Measurements from ENCODE around the gene ZNF473.
A peak's percentile ranks its signal among the peaks of the same experiment; 100 is the strongest.
"Not testable (repeated sequence)": the region's sequence is repeated elsewhere in the genome, so short reads cannot be mapped to it uniquely, and the experiment has no call there.

The ZNF473 gene

DNA sequence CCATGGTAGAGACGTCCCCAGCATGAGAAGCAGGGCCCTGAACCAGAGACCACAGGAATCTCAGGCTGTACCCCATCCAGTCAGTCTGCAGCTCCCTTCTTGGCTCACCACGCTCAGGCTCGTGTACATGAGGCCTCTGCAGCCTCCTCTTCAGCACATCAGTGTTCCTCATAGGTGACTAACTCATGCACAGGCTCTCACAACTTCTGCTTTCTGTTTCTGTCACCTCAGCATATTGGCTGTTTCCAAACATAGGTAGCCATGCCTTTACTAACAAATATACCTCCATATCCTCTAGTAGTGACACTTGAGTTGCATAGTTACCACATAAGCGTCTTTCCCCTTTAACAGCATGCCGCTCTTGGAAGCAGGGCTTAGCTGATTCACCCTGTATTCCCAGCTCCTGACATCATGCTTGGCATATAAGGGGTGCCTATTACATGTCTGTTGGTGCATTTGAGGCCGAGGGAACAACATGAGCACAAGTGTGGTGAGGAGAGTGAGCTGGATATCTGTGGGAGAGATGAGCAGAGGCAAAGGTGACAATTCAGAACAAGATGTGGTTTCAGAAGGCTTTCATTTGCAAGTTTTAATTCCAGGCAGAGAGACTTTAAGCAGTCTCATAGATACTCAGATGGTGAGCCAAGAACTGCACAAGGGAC lies 16.7 kb downstream of the ZNF473 start:
- no peak for DNase-seq (ENCODE audit: low spot score)
- in situ Hi-C loops (cut with MboI; ENCODE audit: low sequenced_read_pairs, unreplicated experiment), result no loop called here
- TF ChIP-seq, protein P1, sequence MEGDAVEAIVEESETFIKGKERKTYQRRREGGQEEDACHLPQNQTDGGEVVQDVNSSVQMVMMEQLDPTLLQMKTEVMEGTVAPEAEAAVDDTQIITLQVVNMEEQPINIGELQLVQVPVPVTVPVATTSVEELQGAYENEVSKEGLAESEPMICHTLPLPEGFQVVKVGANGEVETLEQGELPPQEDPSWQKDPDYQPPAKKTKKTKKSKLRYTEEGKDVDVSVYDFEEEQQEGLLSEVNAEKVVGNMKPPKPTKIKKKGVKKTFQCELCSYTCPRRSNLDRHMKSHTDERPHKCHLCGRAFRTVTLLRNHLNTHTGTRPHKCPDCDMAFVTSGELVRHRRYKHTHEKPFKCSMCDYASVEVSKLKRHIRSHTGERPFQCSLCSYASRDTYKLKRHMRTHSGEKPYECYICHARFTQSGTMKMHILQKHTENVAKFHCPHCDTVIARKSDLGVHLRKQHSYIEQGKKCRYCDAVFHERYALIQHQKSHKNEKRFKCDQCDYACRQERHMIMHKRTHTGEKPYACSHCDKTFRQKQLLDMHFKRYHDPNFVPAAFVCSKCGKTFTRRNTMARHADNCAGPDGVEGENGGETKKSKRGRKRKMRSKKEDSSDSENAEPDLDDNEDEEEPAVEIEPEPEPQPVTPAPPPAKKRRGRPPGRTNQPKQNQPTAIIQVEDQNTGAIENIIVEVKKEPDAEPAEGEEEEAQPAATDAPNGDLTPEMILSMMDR (IDR thresholded peaks at IDR 0.05; ENCODE audit: borderline replicate concordance, control extremely low read depth, extremely low read depth, insufficient read depth, missing control alignments), result no peak

DNA sequence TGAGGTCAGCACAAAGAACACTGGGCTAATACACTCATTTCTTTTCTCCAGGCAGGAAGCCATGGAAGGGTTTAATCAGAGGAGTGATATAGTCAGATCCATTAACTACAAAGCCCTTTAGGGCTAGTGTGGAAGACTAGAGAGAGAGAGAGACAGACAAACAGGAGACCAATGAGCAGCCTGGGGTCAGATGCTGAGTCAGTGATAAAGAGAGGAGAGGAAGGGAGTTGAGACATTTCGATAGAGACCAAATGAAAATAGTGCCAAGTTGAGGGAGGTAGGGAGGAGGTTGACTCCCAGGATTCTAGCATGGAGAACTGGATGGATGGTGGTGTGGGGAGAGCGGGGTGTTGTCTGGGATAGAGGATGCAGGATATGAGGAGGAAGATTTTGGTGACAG lies 18.2 kb downstream of the ZNF473 start:
- in situ Hi-C loops (cut with MboI; ENCODE audit: low sequenced_read_pairs, unreplicated experiment), result no loop called here
- TF ChIP-seq, protein P1 (IDR thresholded peaks at IDR 0.05; ENCODE audit: borderline replicate concordance, control extremely low read depth, extremely low read depth, insufficient read depth, missing control alignments), result no peak
- DNase-seq (ENCODE audit: low spot score), result no peak

DNA sequence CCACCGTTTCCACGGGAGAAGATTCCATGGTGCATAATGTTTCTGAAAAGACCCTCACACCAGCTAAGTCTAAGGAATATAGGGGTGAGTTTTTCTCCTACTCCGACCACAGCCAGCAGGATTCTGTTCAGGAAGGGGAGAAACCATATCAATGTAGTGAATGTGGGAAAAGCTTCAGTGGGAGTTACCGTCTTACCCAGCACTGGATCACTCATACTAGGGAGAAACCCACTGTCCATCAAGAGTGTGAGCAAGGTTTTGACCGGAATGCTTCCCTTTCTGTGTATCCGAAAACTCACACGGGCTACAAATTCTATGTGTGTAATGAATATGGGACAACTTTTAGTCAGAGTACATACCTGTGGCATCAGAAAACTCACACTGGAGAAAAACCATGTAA lies 19.1 kb downstream of the ZNF473 start:
- in situ Hi-C loops (cut with MboI; ENCODE audit: low sequenced_read_pairs, unreplicated experiment), result no loop called here
- DNase-seq (ENCODE audit: low spot score), result no peak

DNA sequence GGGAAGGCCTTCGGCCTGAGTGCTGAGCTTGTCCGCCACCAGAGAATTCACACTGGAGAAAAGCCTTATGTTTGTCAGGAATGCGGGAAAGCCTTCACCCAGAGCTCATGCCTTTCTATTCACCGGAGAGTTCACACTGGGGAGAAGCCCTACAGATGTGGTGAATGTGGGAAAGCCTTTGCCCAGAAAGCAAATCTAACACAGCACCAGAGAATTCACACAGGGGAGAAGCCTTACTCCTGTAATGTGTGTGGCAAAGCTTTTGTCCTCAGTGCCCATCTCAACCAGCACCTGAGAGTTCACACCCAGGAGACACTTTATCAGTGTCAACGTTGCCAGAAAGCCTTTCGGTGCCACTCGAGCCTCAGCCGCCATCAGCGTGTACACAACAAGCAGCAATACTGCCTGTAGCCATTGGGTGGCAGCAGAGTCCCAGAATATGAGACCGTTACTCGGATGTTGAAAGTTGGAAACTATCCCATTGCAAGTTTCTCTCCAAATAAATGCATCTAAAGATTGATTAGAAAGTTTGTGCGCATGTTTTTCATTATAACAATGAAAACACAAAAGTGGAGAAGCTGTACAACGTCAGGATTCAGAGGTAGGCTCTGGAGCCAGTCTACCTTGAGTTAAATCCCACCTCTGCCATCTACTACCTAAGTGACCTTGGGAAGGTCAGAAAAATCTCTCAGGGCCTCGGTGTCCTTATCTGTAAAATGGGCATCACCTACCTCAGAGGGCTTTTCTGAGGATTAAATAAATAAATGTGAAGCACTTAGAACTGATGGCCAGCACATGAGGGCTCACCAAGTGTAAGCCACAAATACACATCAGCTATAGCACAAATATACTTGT lies 21.1 kb downstream of the ZNF473 start:
- in situ Hi-C loops (cut with MboI; ENCODE audit: low sequenced_read_pairs, unreplicated experiment), result no loop called here
- TF ChIP-seq, protein P1 (IDR thresholded peaks at IDR 0.05; ENCODE audit: borderline replicate concordance, control extremely low read depth, extremely low read depth, insufficient read depth, missing control alignments), result peak; percentile 32
- DNase-seq (ENCODE audit: low spot score), result no peak

More for the DNA sequence above, 19.1 kb downstream of the ZNF473 start:
- TF ChIP-seq, protein P1 (IDR thresholded peaks at IDR 0.05; ENCODE audit: borderline replicate concordance, control extremely low read depth, extremely low read depth, insufficient read depth, missing control alignments), result no peak

DNA sequence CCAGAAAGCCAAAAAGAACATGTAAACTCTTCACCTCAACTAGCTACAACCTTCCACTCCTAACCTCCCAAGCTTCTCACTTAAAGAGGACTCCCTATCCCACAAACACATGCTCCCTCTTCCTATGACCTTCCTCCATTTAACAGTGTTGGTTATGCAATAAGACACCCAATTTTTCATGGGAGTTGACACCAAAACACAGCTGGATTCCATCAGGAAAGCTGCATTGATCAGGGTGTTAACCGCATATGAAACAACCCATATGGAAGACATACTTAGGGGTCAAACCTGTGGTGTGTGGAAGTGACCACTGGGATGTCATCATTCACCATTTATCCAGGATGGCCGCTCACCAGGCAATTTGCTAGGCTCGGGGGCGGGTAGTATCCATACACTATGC lies 21.9 kb downstream of the ZNF473 start:
- in situ Hi-C loops (cut with MboI; ENCODE audit: low sequenced_read_pairs, unreplicated experiment), result no loop called here
- TF ChIP-seq, protein P1 (IDR thresholded peaks at IDR 0.05; ENCODE audit: borderline replicate concordance, control extremely low read depth, extremely low read depth, insufficient read depth, missing control alignments), result no peak
- DNase-seq (ENCODE audit: low spot score), result no peak

DNA sequence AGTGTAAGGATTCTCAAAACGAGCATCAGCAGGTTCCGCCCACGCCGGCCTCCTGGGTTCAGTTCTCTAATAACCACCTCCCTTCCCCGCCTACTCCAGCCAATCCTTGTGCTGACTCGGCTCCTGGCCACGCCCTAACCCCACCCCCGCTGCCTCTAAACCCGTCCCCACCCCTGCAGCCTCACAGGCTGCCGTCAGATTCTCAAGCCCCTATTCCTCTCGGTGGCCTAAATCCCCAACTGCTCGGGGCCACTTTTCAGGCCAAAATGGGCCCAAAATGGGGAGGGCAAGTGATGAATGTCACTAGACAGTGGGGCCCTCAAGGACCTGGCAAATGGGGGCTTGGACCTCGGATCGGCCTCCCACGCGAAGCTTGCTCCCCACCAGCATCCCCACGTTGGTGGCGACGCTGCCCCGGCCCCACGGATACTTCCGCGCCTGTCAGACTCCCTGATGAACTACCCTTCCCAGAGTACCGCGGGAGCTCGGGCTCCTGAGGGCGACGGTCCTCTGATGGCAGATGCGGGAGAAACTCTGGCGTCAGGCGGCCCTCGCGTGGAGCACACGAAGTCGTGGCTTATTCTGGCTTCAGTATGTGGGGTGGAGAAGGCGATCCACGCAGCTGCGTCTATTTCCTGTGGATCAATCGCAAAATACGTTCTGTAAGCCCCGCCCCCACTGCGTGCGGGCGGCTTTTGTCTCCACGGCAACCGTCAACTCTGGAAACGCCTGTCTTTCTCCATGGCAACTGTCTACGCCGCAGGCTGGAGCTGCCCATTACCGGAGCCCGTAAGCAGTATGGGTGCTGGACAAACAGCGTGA lies 24.8 kb downstream of the ZNF473 start:
- TF ChIP-seq, protein P1 (IDR thresholded peaks at IDR 0.05; ENCODE audit: borderline replicate concordance, control extremely low read depth, extremely low read depth, insufficient read depth, missing control alignments), result no peak
- in situ Hi-C loops (cut with MboI; ENCODE audit: low sequenced_read_pairs, unreplicated experiment), result no loop called here
- DNase-seq (ENCODE audit: low spot score), result peak; percentile 76

DNA sequence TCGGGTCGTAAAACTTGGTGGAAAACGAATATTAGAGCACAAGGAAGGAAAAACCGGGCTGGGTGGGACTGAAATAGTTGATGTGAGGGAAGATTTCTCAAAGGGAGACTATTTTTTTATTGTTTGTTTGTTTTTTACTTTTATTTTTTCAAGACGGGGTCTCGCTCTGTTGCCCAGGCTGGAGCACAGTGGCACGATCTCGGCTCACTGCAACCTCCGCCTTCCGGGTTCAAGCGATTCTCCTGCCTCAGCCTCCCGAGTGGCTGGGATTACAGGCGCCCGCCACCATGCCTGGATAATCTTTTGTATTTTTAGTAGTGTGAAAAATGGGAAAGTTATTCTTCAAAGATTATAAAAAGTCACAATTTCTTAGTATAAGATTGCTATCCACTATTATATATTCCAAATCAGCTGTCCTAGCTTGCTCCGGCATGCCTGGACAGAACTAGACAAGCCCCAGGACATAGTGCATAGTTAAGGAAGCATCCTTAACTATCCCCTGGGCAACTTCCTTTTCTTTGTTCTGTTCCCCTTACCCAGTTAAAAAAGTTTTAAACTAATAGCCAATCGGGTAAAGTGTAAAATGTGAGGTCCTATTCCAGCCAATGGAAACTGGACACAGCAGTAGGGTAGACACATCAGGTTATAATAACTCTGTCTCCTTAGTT lies 25.6 kb downstream of the ZNF473 start:
- DNase-seq (ENCODE audit: low spot score); in situ Hi-C loops (cut with MboI; ENCODE audit: low sequenced_read_pairs, unreplicated experiment): not testable (repeated sequence)

Data from GM13976 (cell line).